ENCODE measurements around the gene TMEM270. TPM values are rescaled to one million over a fixed set of nuclear protein-coding genes. Genes with fewer than 3 reads are reported as not detected.
"Not testable (repeated sequence)": the region's sequence is repeated elsewhere in the genome, so short reads cannot be mapped to it uniquely, and the experiment has no call there.

Gene TMEM270
- total RNA-seq, 1 donor from 2014 or later = not detected

DNA sequence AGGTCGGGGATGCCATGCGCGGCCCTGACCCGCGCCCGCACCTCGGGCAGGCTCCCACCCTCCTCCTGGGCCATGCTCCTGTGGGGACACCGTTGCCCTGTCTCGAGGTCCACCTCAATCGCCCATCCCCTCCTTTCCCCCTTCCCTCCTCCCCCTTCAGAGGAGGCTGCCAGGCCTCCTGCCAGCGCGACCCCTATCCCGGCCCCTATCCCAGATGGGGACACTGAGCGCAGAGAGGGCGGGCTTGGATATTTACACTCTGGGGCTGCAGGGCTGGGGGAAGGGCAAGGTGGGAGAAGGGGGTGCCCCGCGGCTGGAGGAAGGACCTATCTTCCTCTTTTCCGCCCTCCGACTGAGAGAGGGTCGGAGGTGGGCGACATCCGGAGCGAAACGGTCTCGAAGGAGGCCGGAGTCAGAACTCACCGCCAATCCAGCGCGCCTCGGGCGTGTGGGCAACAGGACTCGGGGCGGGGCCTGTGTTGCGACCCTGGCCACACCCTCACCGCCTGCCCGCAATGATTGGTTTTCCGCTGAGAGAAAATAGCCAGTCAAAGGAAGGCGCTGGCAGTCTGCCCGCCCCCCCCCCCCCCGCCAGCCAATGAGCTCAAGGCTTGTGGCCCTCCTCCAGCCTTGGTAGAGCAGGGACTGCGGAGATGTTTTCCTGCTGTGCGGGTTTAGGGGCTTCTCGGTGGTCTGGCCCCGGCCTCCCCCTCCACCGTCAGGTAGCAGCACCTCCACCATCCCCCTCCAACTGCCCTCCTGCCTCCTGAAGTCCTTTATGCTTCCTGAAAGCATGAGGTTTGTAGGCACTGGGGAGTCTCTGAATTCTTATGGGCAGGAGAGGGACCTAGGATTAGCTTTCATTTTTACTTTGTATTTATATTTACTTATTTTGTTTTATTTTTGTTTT lies 18.6 kb upstream of the TMEM270 start, which contains the start of gene METTL27:
METTL27 (minus strand) TSS at position 450 of the 910 bp plus-strand sequence; CDS start at position 74, 376 bp downstream.
- H3K36me3 Mint-ChIP-seq (ENCODE audit: low read depth) = no peaks in the 10 kb centered on the region
- peak; percentile 87 for DNase-seq (ENCODE audit: low read depth, low spot score)
- no peaks in the 10 kb centered on the region for H3K27me3 Mint-ChIP-seq (ENCODE audit: low read depth)
- peak within 1 kb of the TSS; percentile 93 for H3K4me3 Mint-ChIP-seq
- H3K9me3 Mint-ChIP-seq = no peaks in the 10 kb centered on the region
- peaks cover 5% of the 10 kb centered on the region for H3K4me1 Mint-ChIP-seq
- TF ChIP-seq, protein P1, sequence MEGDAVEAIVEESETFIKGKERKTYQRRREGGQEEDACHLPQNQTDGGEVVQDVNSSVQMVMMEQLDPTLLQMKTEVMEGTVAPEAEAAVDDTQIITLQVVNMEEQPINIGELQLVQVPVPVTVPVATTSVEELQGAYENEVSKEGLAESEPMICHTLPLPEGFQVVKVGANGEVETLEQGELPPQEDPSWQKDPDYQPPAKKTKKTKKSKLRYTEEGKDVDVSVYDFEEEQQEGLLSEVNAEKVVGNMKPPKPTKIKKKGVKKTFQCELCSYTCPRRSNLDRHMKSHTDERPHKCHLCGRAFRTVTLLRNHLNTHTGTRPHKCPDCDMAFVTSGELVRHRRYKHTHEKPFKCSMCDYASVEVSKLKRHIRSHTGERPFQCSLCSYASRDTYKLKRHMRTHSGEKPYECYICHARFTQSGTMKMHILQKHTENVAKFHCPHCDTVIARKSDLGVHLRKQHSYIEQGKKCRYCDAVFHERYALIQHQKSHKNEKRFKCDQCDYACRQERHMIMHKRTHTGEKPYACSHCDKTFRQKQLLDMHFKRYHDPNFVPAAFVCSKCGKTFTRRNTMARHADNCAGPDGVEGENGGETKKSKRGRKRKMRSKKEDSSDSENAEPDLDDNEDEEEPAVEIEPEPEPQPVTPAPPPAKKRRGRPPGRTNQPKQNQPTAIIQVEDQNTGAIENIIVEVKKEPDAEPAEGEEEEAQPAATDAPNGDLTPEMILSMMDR (conservative IDR thresholded peaks at IDR 0.05) = no peak
- H3K27ac Mint-ChIP-seq (ENCODE audit: unreplicated experiment) = peak within 1 kb of the TSS; percentile 97

DNA sequence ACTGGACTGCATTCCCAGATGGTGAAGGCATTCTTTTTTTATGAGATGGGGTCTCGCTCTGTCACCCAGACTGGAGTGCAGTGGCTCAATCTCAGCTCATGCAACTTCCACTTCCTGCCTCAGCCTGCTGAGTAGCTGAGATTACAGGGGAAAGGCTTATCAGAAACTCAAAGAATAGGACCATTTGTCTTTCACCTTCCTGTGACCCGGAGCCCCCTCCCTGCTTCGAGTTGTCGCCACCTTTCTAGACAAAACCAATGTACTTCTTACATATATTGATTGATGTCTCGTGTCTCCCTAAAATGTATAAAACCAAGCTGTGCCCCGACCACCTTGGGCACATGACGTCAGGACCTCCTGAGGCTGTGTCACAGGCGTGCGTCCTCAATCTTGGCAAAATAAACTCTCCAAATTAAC lies 16.8 kb upstream of the TMEM270 start:
- H3K27me3 Mint-ChIP-seq (ENCODE audit: low read depth) = no peaks in the 10 kb centered on the region
- peaks cover 5% of the 10 kb centered on the region for H3K4me1 Mint-ChIP-seq
- no peaks in the 10 kb centered on the region for H3K36me3 Mint-ChIP-seq (ENCODE audit: low read depth)
- peak overlapping the region; percentile 52 for H3K4me3 Mint-ChIP-seq
- H3K9me3 Mint-ChIP-seq = no peaks in the 10 kb centered on the region
- TF ChIP-seq, protein P1 (conservative IDR thresholded peaks at IDR 0.05) = no peak
- no peak overlapping the region for H3K27ac Mint-ChIP-seq (ENCODE audit: unreplicated experiment)
- no peak for DNase-seq (ENCODE audit: low read depth, low spot score)

DNA sequence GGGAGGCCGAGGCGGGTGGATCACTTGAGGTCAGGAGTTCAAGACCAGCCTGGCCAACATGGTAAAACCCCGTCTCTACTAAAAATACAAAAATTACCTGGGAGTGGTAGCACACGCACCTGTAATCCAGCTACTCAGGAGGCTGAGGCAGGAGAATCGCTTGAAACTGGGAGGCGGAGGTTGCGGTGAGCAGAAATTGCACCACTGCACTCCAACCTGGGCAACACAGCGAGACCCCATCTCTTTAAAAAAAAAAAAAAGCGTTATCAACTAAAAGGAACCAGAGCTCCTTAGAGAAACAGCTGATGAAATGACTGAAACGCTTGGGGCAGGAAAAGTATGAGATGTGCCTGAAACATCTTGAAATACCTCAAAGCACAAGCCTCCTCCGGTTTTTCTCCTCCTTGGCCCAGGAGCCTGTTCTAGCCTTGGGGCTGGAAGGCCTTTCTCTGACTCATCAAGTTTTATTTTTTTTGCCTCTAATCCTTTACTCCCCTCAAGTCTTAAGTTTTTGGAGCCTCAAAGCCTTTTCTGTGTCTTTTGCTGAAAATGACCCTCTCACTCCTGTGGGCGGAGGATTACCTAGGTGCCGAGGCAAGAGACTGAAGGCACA lies 16.0 kb upstream of the TMEM270 start:
- H3K27me3 Mint-ChIP-seq (ENCODE audit: low read depth) = no peaks in the 10 kb centered on the region
- TF ChIP-seq, protein P1 (conservative IDR thresholded peaks at IDR 0.05) = no peak
- peaks cover 5% of the 10 kb centered on the region for H3K4me1 Mint-ChIP-seq
- H3K4me3 Mint-ChIP-seq = no peak overlapping the region
- no peaks in the 10 kb centered on the region for H3K36me3 Mint-ChIP-seq (ENCODE audit: low read depth)
- no peak for DNase-seq (ENCODE audit: low read depth, low spot score)
- no peaks in the 10 kb centered on the region for H3K9me3 Mint-ChIP-seq
- H3K27ac Mint-ChIP-seq (ENCODE audit: unreplicated experiment) = no peak overlapping the region

DNA sequence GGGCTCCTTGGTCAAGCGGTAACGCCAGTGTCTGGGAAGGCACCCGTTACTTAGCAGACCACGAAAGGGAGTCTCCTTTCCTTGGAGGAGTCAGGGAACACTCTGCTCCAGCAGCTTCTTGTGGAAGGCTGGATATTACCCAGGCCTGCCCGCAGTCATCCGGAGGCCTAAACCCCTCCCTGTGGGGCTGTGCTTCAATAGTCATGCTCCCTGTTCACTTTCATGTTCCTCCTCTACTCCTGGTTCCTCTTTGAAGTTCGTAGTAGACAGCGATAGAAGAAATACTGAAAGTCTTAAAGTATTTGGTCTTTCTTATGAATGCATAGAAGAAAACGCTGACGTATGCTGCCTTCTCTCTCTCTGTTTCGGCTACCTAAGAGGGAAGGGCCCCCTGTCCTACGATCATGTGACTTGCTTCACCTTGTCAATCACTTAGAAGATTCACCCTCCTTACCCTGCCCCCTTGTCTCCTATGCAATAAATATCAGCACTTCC lies 15.2 kb upstream of the TMEM270 start:
- H3K27ac Mint-ChIP-seq (ENCODE audit: unreplicated experiment) = peak overlapping the region; percentile 29
- H3K4me3 Mint-ChIP-seq = peak overlapping the region; percentile 12
- H3K27me3 Mint-ChIP-seq (ENCODE audit: low read depth); H3K4me1 Mint-ChIP-seq; DNase-seq (ENCODE audit: low read depth, low spot score); H3K36me3 Mint-ChIP-seq (ENCODE audit: low read depth); H3K9me3 Mint-ChIP-seq: not testable (repeated sequence)

DNA sequence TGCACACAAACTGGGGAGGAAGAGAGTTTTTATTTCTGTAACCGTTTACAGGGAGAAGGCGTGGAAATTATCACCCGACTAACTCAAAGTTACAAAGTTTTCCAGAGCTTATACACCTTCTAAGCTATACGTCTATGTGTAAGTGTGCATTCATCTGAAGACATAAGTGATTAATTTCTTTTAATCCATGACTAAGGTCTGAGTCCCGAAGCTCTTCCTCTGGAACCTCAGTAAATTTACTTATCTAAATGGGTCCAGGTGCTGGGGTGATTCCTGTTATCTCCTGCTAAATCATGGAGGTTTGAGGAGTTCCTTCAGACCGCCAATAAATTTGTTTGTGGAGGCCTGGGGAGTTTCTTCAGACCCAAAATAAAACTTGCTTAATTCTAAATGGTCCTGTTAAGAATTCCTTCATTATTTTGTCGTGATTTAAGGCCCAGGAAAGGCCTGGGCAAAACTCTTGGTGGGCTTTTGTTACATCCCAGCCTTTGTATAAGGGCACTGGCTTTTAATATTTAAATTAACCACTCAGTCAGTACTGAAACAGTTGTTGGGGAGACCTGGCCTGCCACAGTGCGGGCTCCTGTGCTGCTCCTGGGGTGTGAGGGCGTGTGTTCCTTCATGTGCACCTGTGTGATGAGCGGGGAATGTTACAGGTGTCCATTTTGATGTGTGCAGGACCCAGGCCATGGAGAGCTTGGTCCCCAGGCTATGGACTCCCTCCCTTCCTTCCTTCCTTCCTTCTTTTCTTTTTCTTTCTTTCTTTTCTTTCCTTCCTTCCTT lies 12.8 kb upstream of the TMEM270 start:
- H3K27ac Mint-ChIP-seq (ENCODE audit: unreplicated experiment) = no peak overlapping the region
- TF ChIP-seq, protein P1 (conservative IDR thresholded peaks at IDR 0.05) = no peak
- peaks cover 8% of the 10 kb centered on the region for H3K27me3 Mint-ChIP-seq (ENCODE audit: low read depth)
- no peak for DNase-seq (ENCODE audit: low read depth, low spot score)
- H3K36me3 Mint-ChIP-seq (ENCODE audit: low read depth) = no peaks in the 10 kb centered on the region
- no peak overlapping the region for H3K4me3 Mint-ChIP-seq
- H3K4me1 Mint-ChIP-seq = peaks cover 5% of the 10 kb centered on the region
- no peaks in the 10 kb centered on the region for H3K9me3 Mint-ChIP-seq
